IMR-90 (cell line): Measurements from ENCODE around the gene DMXL2. TPM values are rescaled to one million over a fixed set of nuclear protein-coding genes. Genes with fewer than 3 reads are reported as not detected.

Experiments
- ATAC-seq: fragments of 200-7000 bp; cut with Tn5 transposase; 2 replicates; pipeline ENCODE4 v1.9.1; 2020; ENCODE audit warnings: low read depth, mild to moderate bottlenecking, moderate library complexity
- BruUV-seq: library from RNA; stranded (reverse); fragments of 400-500 nt; replicated peaks from 2 replicates; lab custom pipeline; 2021; lab: Mats Ljungman, UMichigan
- CTCF ChIA-PET: fragments of 300-600 bp; formaldehyde crosslinking; extraction: SDS; loops from one replicate; lab custom pipeline; 2021; ENCODE audit warnings: antibody characterized with exemption; lab: Yijun Ruan, JAX
- POLR2A ChIA-PET: fragments of 300-600 bp; sonication (Branson Sonifier 250); formaldehyde crosslinking; loops from one replicate; lab custom pipeline; 2022; ENCODE audit warnings: antibody characterized with exemption; ENCODE audit not compliant: unreplicated experiment; lab: Charles Lee
- DNase-seq: peaks from one replicate; pipeline ENCODE4 v3.0.0; 2013
- H2AFZ ChIP-seq: replicated peaks from 2 replicates; pipeline ENCODE3; 2013; ENCODE audit warnings: low read length, mild to moderate bottlenecking; ENCODE audit not compliant: poor library complexity
- H2AK5ac ChIP-seq: 2 replicates; pipeline ENCODE4 v1.6.1; 2013; ENCODE audit warnings: low read depth, low read length, inconsistent platforms
- H2AK9ac ChIP-seq: replicated peaks from 2 replicates; pipeline ENCODE3; 2013; ENCODE audit warnings: mild to moderate bottlenecking, low read depth, low read length, moderate library complexity; ENCODE audit not compliant: poor library complexity
- H2BK120ac ChIP-seq: 2 replicates; pipeline ENCODE4 v1.6.1; 2013; ENCODE audit warnings: low read depth, low read length, inconsistent platforms
- H2BK15ac ChIP-seq: 3 replicates; pipeline ENCODE4 v1.6.1; 2013; ENCODE audit warnings: low read depth, low read length, inconsistent platforms
- H2BK20ac ChIP-seq: 2 replicates; pipeline ENCODE4 v1.6.1; 2013; ENCODE audit warnings: low read depth, mild to moderate bottlenecking, inconsistent platforms, low read length, moderate library complexity
- H2BK5ac ChIP-seq: 2 replicates; pipeline ENCODE4 v1.6.1; 2013; ENCODE audit warnings: mild to moderate bottlenecking, low read depth, low read length, inconsistent platforms; ENCODE audit not compliant: poor library complexity, severe bottlenecking
- H3K14ac ChIP-seq: replicated peaks from 2 replicates; pipeline ENCODE4 v1.6.1; 2013; ENCODE audit warnings: low read depth, low read length, inconsistent platforms
- H3K18ac ChIP-seq: 2 replicates; pipeline ENCODE4 v1.6.1; 2013; ENCODE audit warnings: low read depth, low read length, control low read depth
- H3K23ac ChIP-seq: 2 replicates; pipeline ENCODE4 v1.6.1; 2013; ENCODE audit warnings: low read depth, low read length, inconsistent platforms
- H3K27ac ChIP-seq: 2 replicates; pipeline ENCODE4 v1.5.1; 2013; ENCODE audit warnings: mild to moderate bottlenecking, control low read depth, low read length; ENCODE audit not compliant: insufficient read depth
- H3K27me3 ChIP-seq: 2 replicates; pipeline ENCODE4 v1.6.1; 2013; ENCODE audit warnings: low read length; ENCODE audit not compliant: control insufficient read depth, insufficient read depth
- H3K36me3 ChIP-seq: 2 replicates; pipeline ENCODE4 v1.6.1; 2013; ENCODE audit warnings: low read length, mixed read lengths; ENCODE audit not compliant: control insufficient read depth, insufficient read depth
- H3K4ac ChIP-seq: 2 replicates; pipeline ENCODE4 v1.6.1; 2013; ENCODE audit warnings: low read depth, low read length, inconsistent platforms
- H3K4me1 ChIP-seq: 2 replicates; pipeline ENCODE4 v1.6.1; 2013; ENCODE audit warnings: low read length, mixed read lengths; ENCODE audit not compliant: control insufficient read depth, insufficient read depth
- H3K4me2 ChIP-seq: 2 replicates; pipeline ENCODE4 v1.6.1; 2013; ENCODE audit warnings: low read depth, mild to moderate bottlenecking, control low read depth, low read length, moderate library complexity
- H3K4me3 ChIP-seq: 2 replicates; pipeline ENCODE4 v1.5.1; 2013; ENCODE audit warnings: low read depth, mild to moderate bottlenecking, control low read depth, low read length, moderate library complexity; ENCODE audit not compliant: insufficient read depth
- H3K56ac ChIP-seq: 2 replicates; pipeline ENCODE4 v1.6.1; 2013; ENCODE audit warnings: low read length, inconsistent platforms; ENCODE audit not compliant: insufficient read depth; ENCODE audit errors: extremely low read depth
- H3K79me1 ChIP-seq, 2 experiments: 2 replicates each; pipeline ENCODE4 v1.6.1; 2013; ENCODE audit warnings: low read length in 2 of 2, inconsistent platforms in 1 of 2, low read depth in 1 of 2
- H3K9ac ChIP-seq: 2 replicates; pipeline ENCODE4 v1.6.1; 2013; ENCODE audit warnings: low read depth, low read length, control low read depth
- H3K9me1 ChIP-seq: 2 replicates; pipeline ENCODE4 v1.6.1; 2013; ENCODE audit warnings: low read length, inconsistent platforms; ENCODE audit not compliant: insufficient read depth
- H3K9me3 ChIP-seq: 2 replicates; pipeline ENCODE4 v1.6.1; 2013; ENCODE audit warnings: low read length; ENCODE audit not compliant: control insufficient read depth, insufficient read depth
- H4K20me1 ChIP-seq: 2 replicates; pipeline ENCODE4 v1.6.1; 2013; ENCODE audit warnings: low read length, inconsistent platforms; ENCODE audit not compliant: insufficient read depth
- H4K5ac ChIP-seq: 2 replicates; pipeline ENCODE4 v1.6.1; 2013; ENCODE audit warnings: mild to moderate bottlenecking, low read depth, low read length, control low read depth
- H4K8ac ChIP-seq, 2 experiments: 2 replicates each; pipeline ENCODE4 v1.6.1; 2013; ENCODE audit warnings: low read depth in 2 of 2, low read length in 2 of 2, control low read depth in 1 of 2, inconsistent platforms in 1 of 2
- H4K91ac ChIP-seq: 2 replicates; pipeline ENCODE4 v1.6.1; 2013; ENCODE audit warnings: low read depth, low read length, inconsistent platforms; ENCODE audit not compliant: insufficient read depth
- BHLHE40 ChIP-seq: fragments of 150-350 bp; IDR thresholded peaks from 2 replicates; pipeline ENCODE4 v1.6.1; 2016; ENCODE audit warnings: mild to moderate bottlenecking, low read depth, low read length
- CTCF ChIP-seq: conservative IDR thresholded peaks from 2 replicates; pipeline ENCODE4 v1.5.1; 2012; ENCODE audit warnings: mild to moderate bottlenecking, low read depth, low read length, improper control_type of control experiment
- MAZ ChIP-seq: IDR thresholded peaks from 2 replicates; pipeline ENCODE4 v1.6.1; 2012; ENCODE audit warnings: low read depth, mild to moderate bottlenecking, low read length, improper control_type of control experiment, moderate library complexity, borderline replicate concordance
- MXI1 ChIP-seq: IDR thresholded peaks from 2 replicates; pipeline ENCODE4 v1.6.1; 2012; ENCODE audit warnings: low read depth, mild to moderate bottlenecking, low read length, moderate library complexity, borderline replicate concordance
- NFE2L2 ChIP-seq: fragments of 150-350 bp; IDR thresholded peaks from 2 replicates; pipeline ENCODE4 v1.6.1; 2016; ENCODE audit warnings: low read depth, mild to moderate bottlenecking, low read length
- POLR2A ChIP-seq: IDR thresholded peaks from 2 replicates; pipeline ENCODE4 v1.6.1; 2012; ENCODE audit warnings: mild to moderate bottlenecking, low read depth, low read length
- RFX5 ChIP-seq: IDR thresholded peaks from 2 replicates; pipeline ENCODE4 v1.8.0; 2012; ENCODE audit warnings: low read depth, mild to moderate bottlenecking, low read length, moderate library complexity
- WGBS, 2 experiments: methylation state at CpG; one replicate each; pipeline versions ENCODE4 v1.1.5 to v1.1.7; 2013; ENCODE audit warnings: missing lambda C conversion rate in 2 of 2; ENCODE audit not compliant: insufficient read length in 1 of 2; ENCODE audit errors: extremely low coverage in 2 of 2; 5-methylcytosine and 5-hydroxymethylcytosine counted together
- dilution Hi-C: fragments of 300-500 bp; cut with HindIII; formaldehyde crosslinking; loops from one replicate; pipeline ENCODE4 v1.14.3; 2018; ENCODE audit warnings: low sequenced_read_pairs; ENCODE audit not compliant: unreplicated experiment
- in situ Hi-C: fragments of 300-500 bp; cut with MboI; formaldehyde crosslinking; loops from 3 replicates; pipeline ENCODE4 v1.14.3; 2019; ENCODE audit warnings: low sequenced_read_pairs, inconsistent platforms, mixed read lengths
- intact Hi-C: fragments of 100-400 bp; cut with micrococcal nuclease; formaldehyde crosslinking; loops from 2 replicates; pipeline ENCODE4 v1.10.0; 2022
- polyA plus RNA-seq, 3 experiments: library from polyadenylated mRNA; depleted of rRNA; stranded (reverse); fragments of >200 nt; gene quantifications; 2 replicates each; pipeline ENCODE4 v1.2.3, GENCODE V29; 2012; ENCODE audit warnings: low replicate concordance in 1 of 3
- total RNA-seq: library from RNA; depleted of rRNA; stranded (reverse); fragments of >200 nt; gene quantifications from 2 replicates; pipeline ENCODE4 v1.2.3, GENCODE V29; 2012
- TF ChIP-seq, protein P1 (sequence below): fragments of 150-350 bp; IDR thresholded peaks from 2 replicates; pipeline ENCODE4 v1.6.1; 2016; ENCODE audit warnings: low read depth, mild to moderate bottlenecking, low read length, moderate library complexity, borderline replicate concordance

DMXL2 gene
- total and polyA plus RNA-seq, 2 of the 4 experiments (the other 2 are of a cell fraction): 9.7 to 21.9 TPM

DNA sequence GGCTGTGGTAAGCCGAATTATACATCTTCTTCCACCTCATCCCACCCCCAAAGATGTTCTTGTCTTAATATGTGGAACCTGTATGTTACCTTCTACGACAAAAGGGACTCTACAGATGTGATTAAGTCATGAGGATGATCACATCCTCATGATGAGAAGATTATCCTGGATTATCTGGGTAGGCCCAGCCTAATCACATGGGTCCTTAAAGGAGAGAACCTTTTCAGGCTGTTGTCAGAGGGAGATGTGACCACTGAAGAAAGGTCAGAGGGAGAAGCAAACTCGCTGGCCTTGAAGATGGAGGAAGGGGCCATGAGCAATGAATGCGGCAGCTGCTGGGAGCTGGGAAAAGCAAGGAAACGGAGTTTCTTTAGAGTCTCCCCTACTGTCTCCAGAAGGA is 45.9 kb upstream of the DMXL2 start:
- TF ChIP-seq RFX5 (no peak), MAZ (no peak), CTCF (no peak), BHLHE40 (no peak), NFE2L2 (no peak), MXI1 (no peak), POLR2A (no peak)
- TF ChIP-seq, protein P1, sequence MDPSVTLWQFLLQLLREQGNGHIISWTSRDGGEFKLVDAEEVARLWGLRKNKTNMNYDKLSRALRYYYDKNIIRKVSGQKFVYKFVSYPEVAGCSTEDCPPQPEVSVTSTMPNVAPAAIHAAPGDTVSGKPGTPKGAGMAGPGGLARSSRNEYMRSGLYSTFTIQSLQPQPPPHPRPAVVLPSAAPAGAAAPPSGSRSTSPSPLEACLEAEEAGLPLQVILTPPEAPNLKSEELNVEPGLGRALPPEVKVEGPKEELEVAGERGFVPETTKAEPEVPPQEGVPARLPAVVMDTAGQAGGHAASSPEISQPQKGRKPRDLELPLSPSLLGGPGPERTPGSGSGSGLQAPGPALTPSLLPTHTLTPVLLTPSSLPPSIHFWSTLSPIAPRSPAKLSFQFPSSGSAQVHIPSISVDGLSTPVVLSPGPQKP: no peak

More for the DNA sequence above, 45.9 kb upstream of the DMXL2 start:
- Histone ChIP-seq H3K18ac (no peak overlapping the region), H2AFZ (no peak overlapping the region), H4K91ac (no peak overlapping the region), H2BK120ac (no peak overlapping the region), H3K4me1 (no peaks in the 10 kb centered on the region), H3K4ac (no peak overlapping the region), H2BK20ac (no peak overlapping the region), H3K9ac (no peak overlapping the region), H4K20me1 (no peaks in the 10 kb centered on the region), H2AK9ac (no peak overlapping the region), H3K36me3 (no peaks in the 10 kb centered on the region), H3K14ac (no peak overlapping the region), H4K8ac (no peak overlapping the region), H2AK5ac (no peak overlapping the region), H3K9me3 (no peaks in the 10 kb centered on the region), H3K27me3 (peaks cover 14% of the 10 kb centered on the region), H3K79me1 (no peaks in the 10 kb centered on the region), H3K9me1 (no peaks in the 10 kb centered on the region), H3K4me2 (no peak overlapping the region), H3K4me3 (no peak overlapping the region), H3K27ac (no peak overlapping the region), H4K5ac (no peak overlapping the region), H3K56ac (no peak overlapping the region), H3K23ac (no peak overlapping the region), H2BK5ac (no peak overlapping the region), H2BK15ac (no peak overlapping the region)
- intact Hi-C loops (no loop called here), dilution Hi-C loops (no loop called here), in situ Hi-C loops (no loop called here)
- 40% methylated on average over 1 of the region's 5 CpGs; no CpG with 5 or more reads in 1 of the 2 experiments for WGBS, 2 experiments
- ATAC-seq (no peak), DNase-seq (no peak)
- ChIA-PET CTCF (no interaction called here), POLR2A (no interaction called here)
- BruUV-seq: no TSS peak
